AG10803 (cell line): Measurements from ENCODE around the gene BABAM2.
A peak's percentile ranks its signal among the peaks of the same experiment; 100 is the strongest.

Source experiments
- DNase-seq: peaks from one replicate; pipeline ENCODE4 v3.0.0; 2010; ENCODE audit warnings: low read depth
- H3K4me3 ChIP-seq: 2 replicates; pipeline ENCODE4 v1.5.1; 2011; ENCODE audit warnings: mild to moderate bottlenecking, low read length, control low read depth
- CTCF ChIP-seq: conservative IDR thresholded peaks from 2 replicates; pipeline ENCODE4 v1.5.1; 2011; ENCODE audit warnings: mild to moderate bottlenecking, low read length, control low read depth, inconsistent platforms

BABAM2 gene

GRCh38 chr2:28082131-28082530 lies 191.6 kb downstream of the BABAM2 start:
- peak; percentile 67 for DNase-seq
- no peak for TF ChIP-seq CTCF
- H3K4me3 ChIP-seq = no peak overlapping the region

- DNase-seq = no peak
- H3K4me3 ChIP-seq = no peak overlapping the region
- no peak for TF ChIP-seq CTCF
Measured at GRCh38 chr2:28083476-28083875, 192.9 kb downstream of the BABAM2 start.

- no peak for TF ChIP-seq CTCF
- no peak for DNase-seq
- no peak overlapping the region for H3K4me3 ChIP-seq
Measured at GRCh38 chr2:28084564-28084963, 194.0 kb downstream of the BABAM2 start.

- H3K4me3 ChIP-seq = no peak overlapping the region
- DNase-seq = no peak
- TF ChIP-seq CTCF = no peak
Measured at GRCh38 chr2:28085201-28085600, 194.7 kb downstream of the BABAM2 start.

GRCh38 chr2:28086611-28087010 lies 196.1 kb downstream of the BABAM2 start:
- H3K4me3 ChIP-seq = no peak overlapping the region
- TF ChIP-seq CTCF = no peak
- no peak for DNase-seq

GRCh38 chr2:28088970-28089369 lies 198.4 kb downstream of the BABAM2 start:
- TF ChIP-seq CTCF = no peak
- no peak overlapping the region for H3K4me3 ChIP-seq
- DNase-seq = peak; percentile 61

GRCh38 chr2:28089486-28089885 lies 199.0 kb downstream of the BABAM2 start:
- DNase-seq = no peak
- no peak for TF ChIP-seq CTCF
- H3K4me3 ChIP-seq = no peak overlapping the region
